ENCODE results near the gene COL4A5. TPM values are rescaled to one million over a fixed set of nuclear protein-coding genes. Genes with fewer than 3 reads are reported as not detected.

The COL4A5 gene
- total and polyA plus RNA-seq, 2 donors (not counting 3 experiments of a cell fraction or from before 2014, with no cell fraction given), result 15.4 to 28.8 TPM

GRCh38 chrX:108439961-108440696 is 491 bp downstream of the COL4A5 start:
- Histone ChIP-seq H3K9me3 (replicated peaks; ENCODE audit: control insufficient read depth, insufficient read depth, low read length) (no peaks in the 10 kb centered on the region), H2AFZ (ENCODE audit: low read depth, low read length) (peak overlapping the region; percentile 95), H3K4me3 (replicated peaks in 1 of 3; ENCODE audit: insufficient read depth in 1 of 3, low read depth in 1 of 3, low read length in 3 of 3) (peak overlapping the region; percentile 37 to 76 (median 66)), H3K27me3 (ENCODE audit: control insufficient read depth in 2 of 2, insufficient read depth in 2 of 2, low read length in 2 of 2) (peaks cover 0 to 2% of the 10 kb centered on the region in 2 experiments), H3K9me1 (replicated peaks; ENCODE audit: control insufficient read depth, extremely low read depth, insufficient read depth, low read length) (no peaks in the 10 kb centered on the region), H3K79me2 (ENCODE audit: control insufficient read depth, insufficient read depth, low read length) (peaks cover 7% of the 10 kb centered on the region), H3K4me1 (ENCODE audit: control insufficient read depth, extremely low read depth, insufficient read depth, low read length) (peaks cover 8% of the 10 kb centered on the region), H4K20me1 (replicated peaks; ENCODE audit: control insufficient read depth, extremely low read depth, insufficient read depth, low read length) (no peaks in the 10 kb centered on the region), H3K9ac (replicated peaks; ENCODE audit: extremely low read depth, insufficient read depth, low read length) (peak overlapping the region; percentile 61), H3K4me2 (ENCODE audit: insufficient read depth, low read length) (peak overlapping the region; percentile 97), H3K36me3 (ENCODE audit: control insufficient read depth in 2 of 2, extremely low read depth in 1 of 2, insufficient read depth in 2 of 2, low read length in 2 of 2) (no peaks in the 10 kb centered on the region), H3K27ac (ENCODE audit: insufficient read depth, low read depth, low read length) (peak overlapping the region; percentile 19)
- peak; percentile 64 for FAIRE-seq
- dilution Hi-C loops (cut with MboI; ENCODE audit: extremely low pct_ligation_motif_present, low sequenced_read_pairs) (no loop called here), intact Hi-C loops (cut with micrococcal nuclease) (loop anchor here (2.0 kb wide), 1 partner anchor 41 kb away; no protein-coding TSS in a partner anchor)
- TF ChIP-seq JUN (IDR thresholded peaks at IDR 0.05; ENCODE audit: borderline replicate concordance, insufficient read depth, insufficient read length, low read depth) (no peak), CTCF (IDR thresholded peaks at IDR 0.05; ENCODE audit: extremely low read depth in 1 of 2, insufficient read depth in 1 of 2, low read depth in 1 of 2, low read length in 2 of 2) (no peak), POLR2AphosphoS5 (IDR thresholded peaks at IDR 0.05; ENCODE audit: insufficient read depth, low read depth, low read length) (no peak), FOS (IDR thresholded peaks at IDR 0.05; ENCODE audit: borderline replicate concordance, insufficient read depth, low read length) (no peak), EZH2 (IDR thresholded peaks at IDR 0.05; ENCODE audit: borderline replicate concordance, low read depth, low read length, severe bottlenecking) (no peak), POLR2A (IDR thresholded peaks at IDR 0.05; ENCODE audit: low read depth, low read length) (no peak), GATA2 (IDR thresholded peaks at IDR 0.05; ENCODE audit: insufficient read depth, insufficient read length, low read depth, low read length) (no peak), MAX (IDR thresholded peaks at IDR 0.05; ENCODE audit: insufficient read depth, insufficient read length) (no peak)
- POLR2A ChIA-PET, result no interaction called here
- peak; percentile 55 for DNase-seq (ENCODE audit: low read depth, low spot score)
- BruUV-seq (replicated peaks), result TSS peak; percentile 59
- CTCF ChIA-PET, result interaction anchor here (3.8 kb wide), 1 partner anchor 215 kb away, joined by 15 read pairs; no protein-coding TSS in a partner anchor
